ENCODE data around the gene PHYKPL.

The PHYKPL gene

DNA sequence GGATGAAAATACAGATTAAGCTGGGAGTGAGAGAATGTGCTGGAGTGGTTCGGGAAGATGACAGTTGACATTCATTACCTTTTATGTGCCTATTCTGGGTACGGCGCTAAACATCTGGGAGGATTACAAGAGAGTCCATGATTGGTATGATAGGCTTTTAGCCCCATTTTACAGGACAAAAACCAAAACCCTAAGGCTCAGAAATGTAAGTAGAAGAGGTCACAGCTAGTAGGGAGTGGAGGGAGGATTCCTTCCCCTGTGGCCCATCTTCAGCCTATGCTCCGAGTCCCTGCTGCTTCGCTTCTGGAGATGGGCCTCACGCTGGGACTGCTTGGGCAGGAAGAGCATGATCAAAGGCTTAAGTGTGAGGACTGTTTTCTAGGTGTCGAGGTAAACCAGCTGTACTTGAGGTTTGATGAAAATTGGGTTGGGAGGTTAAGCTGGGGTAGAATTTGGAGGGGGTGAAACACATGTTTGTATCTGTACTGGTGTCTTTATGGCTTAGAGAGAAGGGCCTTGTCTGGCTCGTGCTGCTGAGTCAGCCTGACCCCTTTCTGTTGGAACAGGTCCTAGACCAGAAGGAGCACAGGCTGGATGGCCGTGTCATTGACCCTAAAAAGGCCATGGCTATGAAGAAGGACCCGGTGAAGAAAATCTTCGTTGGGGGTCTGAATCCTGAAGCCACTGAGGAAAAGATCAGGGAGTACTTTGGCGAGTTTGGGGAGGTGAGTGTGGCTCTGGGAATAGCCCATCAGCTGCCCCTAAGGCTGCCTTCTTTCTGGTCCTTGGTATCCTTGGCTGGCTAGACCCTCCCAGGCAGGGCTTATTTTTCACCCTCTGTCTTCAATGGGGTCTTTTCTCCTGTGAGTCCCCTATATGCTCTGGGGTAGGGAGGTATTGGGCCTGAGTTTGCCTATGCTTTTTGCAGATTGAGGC lies 26.2 kb downstream of the PHYKPL start:
- DNase-seq (ENCODE audit: low read depth), result no peak
- TF ChIP-seq, protein P1, sequence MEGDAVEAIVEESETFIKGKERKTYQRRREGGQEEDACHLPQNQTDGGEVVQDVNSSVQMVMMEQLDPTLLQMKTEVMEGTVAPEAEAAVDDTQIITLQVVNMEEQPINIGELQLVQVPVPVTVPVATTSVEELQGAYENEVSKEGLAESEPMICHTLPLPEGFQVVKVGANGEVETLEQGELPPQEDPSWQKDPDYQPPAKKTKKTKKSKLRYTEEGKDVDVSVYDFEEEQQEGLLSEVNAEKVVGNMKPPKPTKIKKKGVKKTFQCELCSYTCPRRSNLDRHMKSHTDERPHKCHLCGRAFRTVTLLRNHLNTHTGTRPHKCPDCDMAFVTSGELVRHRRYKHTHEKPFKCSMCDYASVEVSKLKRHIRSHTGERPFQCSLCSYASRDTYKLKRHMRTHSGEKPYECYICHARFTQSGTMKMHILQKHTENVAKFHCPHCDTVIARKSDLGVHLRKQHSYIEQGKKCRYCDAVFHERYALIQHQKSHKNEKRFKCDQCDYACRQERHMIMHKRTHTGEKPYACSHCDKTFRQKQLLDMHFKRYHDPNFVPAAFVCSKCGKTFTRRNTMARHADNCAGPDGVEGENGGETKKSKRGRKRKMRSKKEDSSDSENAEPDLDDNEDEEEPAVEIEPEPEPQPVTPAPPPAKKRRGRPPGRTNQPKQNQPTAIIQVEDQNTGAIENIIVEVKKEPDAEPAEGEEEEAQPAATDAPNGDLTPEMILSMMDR (IDR thresholded peaks at IDR 0.05; ENCODE audit: control insufficient read depth, extremely low read depth, insufficient read depth), result no peak
- peak overlapping the region; percentile 80 for H3K4me3 ChIP-seq (ENCODE audit: low read depth, low read length)

DNA sequence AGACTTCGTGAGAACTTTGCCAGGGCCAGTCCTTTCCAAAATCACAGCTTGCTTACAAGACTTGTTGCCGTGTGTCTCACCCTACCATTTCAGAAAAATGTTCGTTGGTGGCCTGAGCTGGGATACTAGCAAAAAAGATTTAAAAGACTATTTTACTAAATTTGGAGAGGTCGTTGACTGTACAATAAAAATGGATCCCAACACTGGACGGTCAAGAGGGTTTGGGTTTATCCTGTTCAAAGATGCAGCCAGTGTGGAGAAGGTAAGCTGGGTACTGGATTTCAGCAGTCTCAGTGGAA lies 26.9 kb downstream of the PHYKPL start:
- no peak for DNase-seq (ENCODE audit: low read depth)
- TF ChIP-seq, protein P1 (IDR thresholded peaks at IDR 0.05; ENCODE audit: control insufficient read depth, extremely low read depth, insufficient read depth), result no peak
- H3K4me3 ChIP-seq (ENCODE audit: low read depth, low read length), result peak overlapping the region; percentile 80

DNA sequence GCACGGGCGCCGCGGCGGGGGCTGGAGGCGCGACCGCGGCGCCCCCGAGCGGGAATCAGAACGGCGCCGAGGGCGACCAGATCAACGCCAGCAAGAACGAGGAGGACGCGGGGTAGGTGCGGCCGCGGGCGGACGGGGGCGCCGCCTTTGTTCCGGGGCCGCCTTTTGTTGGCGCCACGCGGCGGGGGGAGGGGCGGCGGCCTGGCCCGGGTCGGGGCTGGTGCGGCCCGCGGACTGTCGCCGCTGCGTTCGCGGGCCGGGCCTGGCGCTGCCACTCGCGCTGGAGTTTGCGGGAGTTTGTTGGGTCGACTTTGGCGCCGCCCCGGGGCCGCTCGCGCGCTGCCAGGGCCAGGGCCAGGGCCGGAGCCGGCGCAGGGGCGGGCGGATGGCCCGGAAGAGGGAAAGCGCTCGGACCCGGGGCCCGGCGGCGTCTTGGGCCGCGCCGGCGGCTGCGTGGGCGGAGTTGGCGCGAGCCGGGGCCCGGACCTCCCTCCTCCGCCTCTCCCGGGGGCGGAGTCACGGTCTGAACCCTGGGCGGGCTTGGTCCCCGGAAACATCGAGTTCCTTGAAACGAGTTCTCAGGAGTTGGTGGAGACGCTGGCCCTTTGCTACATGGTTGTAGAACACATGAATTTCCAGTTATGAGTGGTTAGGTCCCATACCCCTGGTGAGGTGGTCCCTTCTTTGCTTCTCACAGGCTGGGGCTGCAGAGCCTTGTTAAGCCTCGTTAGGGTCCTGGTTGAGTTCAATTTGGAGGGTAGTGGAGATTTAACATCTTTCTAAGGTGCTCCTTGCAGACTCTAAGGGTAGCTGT lies 27.5 kb downstream of the PHYKPL start:
- TF ChIP-seq, protein P1 (IDR thresholded peaks at IDR 0.05; ENCODE audit: control insufficient read depth, extremely low read depth, insufficient read depth), result no peak
- DNase-seq (ENCODE audit: low read depth), result peak; percentile 46
- peak overlapping the region; percentile 80 for H3K4me3 ChIP-seq (ENCODE audit: low read depth, low read length)

DNA sequence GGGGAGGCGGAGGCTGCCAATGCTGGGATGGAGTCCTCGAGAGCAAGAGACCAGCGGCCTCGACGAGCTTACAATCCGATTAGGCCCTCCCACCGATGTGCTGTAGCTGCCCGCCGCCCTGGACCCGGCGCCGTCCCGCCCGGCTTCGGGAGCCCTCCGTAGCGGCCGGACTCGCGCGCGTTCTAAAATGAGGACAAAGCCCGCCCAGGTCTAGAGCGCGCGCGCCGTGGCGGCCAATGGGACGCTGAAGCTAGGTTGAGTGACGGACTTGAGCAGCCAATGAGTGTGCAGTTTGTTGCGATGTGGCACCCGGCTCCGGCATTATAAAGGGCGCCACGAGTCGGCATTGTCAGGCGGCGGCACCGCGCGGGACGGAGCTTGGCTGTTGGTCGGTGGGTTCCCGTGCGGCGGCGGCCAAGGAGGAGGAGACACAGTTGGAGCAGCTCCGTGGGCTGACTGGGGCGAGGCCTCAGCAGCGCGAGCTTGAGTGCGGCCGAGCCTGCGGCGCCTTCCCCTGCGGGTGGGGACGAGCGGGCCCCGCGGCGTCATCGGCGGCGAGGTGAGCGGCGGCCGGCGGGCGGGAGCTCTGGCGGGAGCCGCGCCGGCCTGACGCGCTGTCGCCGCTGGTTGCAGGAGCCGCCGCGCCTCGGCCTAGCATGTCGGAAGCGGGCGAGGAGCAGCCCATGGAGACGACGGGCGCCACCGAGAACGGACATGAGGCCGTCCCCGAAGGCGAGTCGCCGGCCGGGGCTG lies 28.2 kb downstream of the PHYKPL start, which contains the start of gene HNRNPAB:
Gene HNRNPAB, plus strand, starts transcription at position 352 of the 753 bp plus-strand sequence. Its CDS starts 305 bp downstream, at position 657.
- TF ChIP-seq, protein P1 (IDR thresholded peaks at IDR 0.05; ENCODE audit: control insufficient read depth, extremely low read depth, insufficient read depth), result no peak
- peak within 1 kb of the TSS; percentile 80 for H3K4me3 ChIP-seq (ENCODE audit: low read depth, low read length)
- DNase-seq (ENCODE audit: low read depth), result peak; percentile 88

DNA sequence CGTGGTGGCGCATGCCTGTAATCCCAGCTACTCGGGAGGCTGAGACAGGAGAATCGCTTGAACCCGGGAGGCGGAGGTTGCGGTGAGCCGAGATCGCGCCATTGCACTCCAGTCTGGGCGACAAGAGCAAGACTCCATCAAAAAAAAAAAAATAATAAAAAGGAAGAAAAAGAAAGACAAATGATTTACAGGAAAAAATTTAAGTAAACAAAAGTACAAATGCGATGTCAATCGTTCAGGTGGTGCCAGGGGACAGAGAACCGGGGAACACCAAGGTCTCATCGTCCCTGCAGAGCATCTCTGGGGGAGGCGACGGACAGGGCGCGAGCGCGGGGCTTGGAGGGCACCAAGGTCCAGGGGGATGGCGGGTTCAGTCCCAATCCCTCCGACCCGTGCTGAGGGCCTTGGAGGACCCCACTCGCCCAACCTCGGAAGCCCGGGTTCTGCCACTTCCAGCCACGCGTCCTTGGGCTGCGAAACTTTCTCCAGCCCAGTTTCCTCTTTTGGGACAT lies 28.9 kb downstream of the PHYKPL start:
- DNase-seq (ENCODE audit: low read depth), result no peak
- peak overlapping the region; percentile 80 for H3K4me3 ChIP-seq (ENCODE audit: low read depth, low read length)
- TF ChIP-seq, protein P1 (IDR thresholded peaks at IDR 0.05; ENCODE audit: control insufficient read depth, extremely low read depth, insufficient read depth), result no peak

DNA sequence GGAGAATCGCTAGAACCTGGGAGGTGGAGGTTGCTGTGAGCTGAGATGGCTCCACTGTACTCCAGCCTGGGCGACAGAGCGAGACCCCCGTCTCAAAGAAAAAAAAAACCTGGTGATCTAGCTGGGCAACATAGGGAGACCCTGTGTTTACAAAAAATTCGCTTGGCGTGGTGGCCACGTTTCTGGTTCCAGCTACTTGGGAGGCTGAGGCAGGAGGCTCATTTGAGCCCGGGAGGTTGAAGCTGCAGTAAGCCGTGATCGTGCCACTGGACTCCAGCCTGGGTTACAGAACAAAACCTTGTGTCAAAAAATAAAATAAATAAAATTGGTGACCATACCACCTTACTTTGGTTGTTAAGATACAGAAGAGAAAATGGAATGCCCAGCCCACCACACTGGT lies 30.1 kb downstream of the PHYKPL start:
- no peak for DNase-seq (ENCODE audit: low read depth)
- no peak overlapping the region for H3K4me3 ChIP-seq (ENCODE audit: low read depth, low read length)
- TF ChIP-seq, protein P1 (IDR thresholded peaks at IDR 0.05; ENCODE audit: control insufficient read depth, extremely low read depth, insufficient read depth), result no peak
